Measurements from ENCODE around the gene KDM7A. TPM values are rescaled to one million over a fixed set of nuclear protein-coding genes. Genes with fewer than 3 reads are reported as not detected.
A peak's percentile ranks its signal among the peaks of the same experiment; 100 is the strongest.

The KDM7A gene
- total and polyA plus RNA-seq, 9 of the 15 experiments (the other 6 are each of a cell fraction or from before 2014, with no cell fraction given) = 0.90 to 8.4 (median 7.0) TPM

GRCh38 chr7:140196361-140197217 is 19.8 kb upstream of the KDM7A start (continued):
- TF ChIP-seq MGA (IDR thresholded peaks at IDR 0.05) (peak; percentile 90), FOXA1 (IDR thresholded peaks at IDR 0.05; ENCODE audit: borderline replicate concordance) (no peak), ATF7 (IDR thresholded peaks at IDR 0.05) (peak; percentile 78), USF1 (CRISPR knock-in tag; IDR thresholded peaks at IDR 0.05) (no peak)

All from K562 (cell line).